HEK293T (cell line): ENCODE results near the gene PLEKHA6.

ENCODE experiments used
- CTCF ChIA-PET: fragments of 350-600 bp; formaldehyde crosslinking; extraction: SDS; loops from one replicate; lab custom pipeline; 2021; ENCODE audit warnings: antibody characterized with exemption, inconsistent platforms; lab: Yijun Ruan, JAX
- POLR2A ChIA-PET: fragments of 350-600 bp; formaldehyde crosslinking; extraction: SDS; loops from one replicate; lab custom pipeline; 2020; ENCODE audit warnings: antibody characterized with exemption, inconsistent platforms; lab: Yijun Ruan, JAX
- DNase-seq: peaks from one replicate; pipeline ENCODE4 v3.0.0; 2012; ENCODE audit warnings: mixed read lengths; ENCODE audit errors: extremely low spot score
- ARNT ChIP-seq: fragments of 450-650 bp; IDR thresholded peaks from 2 replicates; pipeline ENCODE4 v1.6.1; 2017; ENCODE audit warnings: mild to moderate bottlenecking
- BHLHE40 ChIP-seq: fragments of 450-650 bp; IDR thresholded peaks from 2 replicates; pipeline ENCODE4 v1.6.1; 2016; ENCODE audit warnings: mild to moderate bottlenecking, moderate library complexity, borderline replicate concordance
- CTBP1 ChIP-seq: fragments of 450-650 bp; IDR thresholded peaks from 2 replicates; pipeline ENCODE4 v1.6.1; 2016; ENCODE audit warnings: borderline replicate concordance
- ELF4 ChIP-seq: fragments of 450-650 bp; IDR thresholded peaks from 2 replicates; pipeline ENCODE4 v1.6.1; 2017; ENCODE audit warnings: antibody characterized with exemption
- FOXA1 ChIP-seq: fragments of 450-650 bp; IDR thresholded peaks from 2 replicates; pipeline ENCODE4 v1.6.1; 2016; ENCODE audit warnings: mild to moderate bottlenecking
- FOXK2 ChIP-seq: fragments of 450-650 bp; IDR thresholded peaks from 2 replicates; pipeline ENCODE4 v1.6.1; 2016; ENCODE audit warnings: mild to moderate bottlenecking
- FOXM1 ChIP-seq: fragments of 450-650 bp; IDR thresholded peaks from 2 replicates; pipeline ENCODE4 v1.6.1; 2017; ENCODE audit warnings: mild to moderate bottlenecking, borderline replicate concordance
- HDGF ChIP-seq: fragments of 450-650 bp; IDR thresholded peaks from 2 replicates; pipeline ENCODE4 v1.6.1; 2017; ENCODE audit warnings: antibody characterized with exemption, borderline replicate concordance
- L3MBTL2 ChIP-seq: fragments of 450-650 bp; conservative IDR thresholded peaks from 2 replicates; pipeline ENCODE4 v1.6.1; 2016; ENCODE audit warnings: mild to moderate bottlenecking
- LEF1 ChIP-seq: fragments of 450-650 bp; IDR thresholded peaks from 2 replicates; pipeline ENCODE4 v1.6.1; 2017; ENCODE audit warnings: mild to moderate bottlenecking, borderline replicate concordance
- NFRKB ChIP-seq: fragments of 450-650 bp; IDR thresholded peaks from 2 replicates; pipeline ENCODE4 v1.6.1; 2016; ENCODE audit warnings: mild to moderate bottlenecking, moderate library complexity
- SP1 ChIP-seq: fragments of 450-650 bp; IDR thresholded peaks from 2 replicates; pipeline ENCODE4 v1.6.1; 2017
- SUZ12 ChIP-seq: fragments of 450-650 bp; IDR thresholded peaks from 2 replicates; pipeline ENCODE4 v1.6.1; 2016; ENCODE audit warnings: mild to moderate bottlenecking
- TARDBP ChIP-seq: fragments of 450-650 bp; IDR thresholded peaks from 2 replicates; pipeline ENCODE4 v1.6.1; 2016
- ZNF384 ChIP-seq: fragments of 450-650 bp; IDR thresholded peaks from 2 replicates; pipeline ENCODE4 v1.6.1; 2016
- TF ChIP-seq, protein P1 (sequence below): fragments of 450-650 bp; IDR thresholded peaks from 2 replicates; pipeline ENCODE4 v1.6.1; 2016

The PLEKHA6 gene

GRCh38 chr1:204383163-204383904 is 23.6 kb upstream of the PLEKHA6 start:
- CTCF ChIA-PET: interaction anchor here (1.8 kb wide), 1 partner anchor 15 kb away, joined by 7 read pairs; no protein-coding TSS in a partner anchor
- TF ChIP-seq LEF1 (no peak), TARDBP (no peak), FOXM1 (no peak), ARNT (no peak)
- DNase-seq: no peak
- POLR2A ChIA-PET: interaction anchor here (1.5 kb wide), 1 partner anchor 11 kb away, joined by 3 read pairs; no protein-coding TSS in a partner anchor

GRCh38 chr1:204382714-204383083 is 23.0 kb upstream of the PLEKHA6 start:
- ChIA-PET POLR2A (interaction anchor here (1.5 kb wide), 1 partner anchor 12 kb away, joined by 3 read pairs; no protein-coding TSS in a partner anchor), CTCF (interaction anchor here (1.2 to 1.8 kb wide), 2 partner anchors 16 to 124 kb away, joined by 3 to 7 read pairs; no protein-coding TSS in a partner anchor)
- DNase-seq: no peak
- TF ChIP-seq SP1 (no peak), SUZ12 (no peak), ZNF384 (no peak), FOXA1 (no peak), NFRKB (no peak), FOXK2 (no peak), HDGF (no peak)
- TF ChIP-seq, protein P1, sequence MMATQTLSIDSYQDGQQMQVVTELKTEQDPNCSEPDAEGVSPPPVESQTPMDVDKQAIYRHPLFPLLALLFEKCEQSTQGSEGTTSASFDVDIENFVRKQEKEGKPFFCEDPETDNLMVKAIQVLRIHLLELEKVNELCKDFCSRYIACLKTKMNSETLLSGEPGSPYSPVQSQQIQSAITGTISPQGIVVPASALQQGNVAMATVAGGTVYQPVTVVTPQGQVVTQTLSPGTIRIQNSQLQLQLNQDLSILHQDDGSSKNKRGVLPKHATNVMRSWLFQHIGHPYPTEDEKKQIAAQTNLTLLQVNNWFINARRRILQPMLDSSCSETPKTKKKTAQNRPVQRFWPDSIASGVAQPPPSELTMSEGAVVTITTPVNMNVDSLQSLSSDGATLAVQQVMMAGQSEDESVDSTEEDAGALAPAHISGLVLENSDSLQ: no peak

- POLR2A ChIA-PET: no interaction called here
- DNase-seq: no peak
- CTCF ChIA-PET: interaction anchor here (1.9 kb wide), 1 partner anchor 18 kb away, joined by 7 read pairs; no protein-coding TSS in a partner anchor
- TF ChIP-seq CTBP1: no peak
- TF ChIP-seq L3MBTL2: no peak
- no peak for TF ChIP-seq FOXK2
- no peak for TF ChIP-seq BHLHE40
- TF ChIP-seq ARNT: no peak
- TF ChIP-seq SP1: no peak
- no peak for TF ChIP-seq TARDBP
- TF ChIP-seq ELF4: no peak
- no peak for TF ChIP-seq ZNF384
- TF ChIP-seq NFRKB: no peak
- no peak for TF ChIP-seq FOXM1
- no peak for TF ChIP-seq LEF1
- TF ChIP-seq FOXA1: no peak
- TF ChIP-seq HDGF: no peak
- TF ChIP-seq, protein P1: no peak
- TF ChIP-seq SUZ12: no peak
Observed at GRCh38 chr1:204380293-204380831, 20.6 kb upstream of the PLEKHA6 start.

DNA sequence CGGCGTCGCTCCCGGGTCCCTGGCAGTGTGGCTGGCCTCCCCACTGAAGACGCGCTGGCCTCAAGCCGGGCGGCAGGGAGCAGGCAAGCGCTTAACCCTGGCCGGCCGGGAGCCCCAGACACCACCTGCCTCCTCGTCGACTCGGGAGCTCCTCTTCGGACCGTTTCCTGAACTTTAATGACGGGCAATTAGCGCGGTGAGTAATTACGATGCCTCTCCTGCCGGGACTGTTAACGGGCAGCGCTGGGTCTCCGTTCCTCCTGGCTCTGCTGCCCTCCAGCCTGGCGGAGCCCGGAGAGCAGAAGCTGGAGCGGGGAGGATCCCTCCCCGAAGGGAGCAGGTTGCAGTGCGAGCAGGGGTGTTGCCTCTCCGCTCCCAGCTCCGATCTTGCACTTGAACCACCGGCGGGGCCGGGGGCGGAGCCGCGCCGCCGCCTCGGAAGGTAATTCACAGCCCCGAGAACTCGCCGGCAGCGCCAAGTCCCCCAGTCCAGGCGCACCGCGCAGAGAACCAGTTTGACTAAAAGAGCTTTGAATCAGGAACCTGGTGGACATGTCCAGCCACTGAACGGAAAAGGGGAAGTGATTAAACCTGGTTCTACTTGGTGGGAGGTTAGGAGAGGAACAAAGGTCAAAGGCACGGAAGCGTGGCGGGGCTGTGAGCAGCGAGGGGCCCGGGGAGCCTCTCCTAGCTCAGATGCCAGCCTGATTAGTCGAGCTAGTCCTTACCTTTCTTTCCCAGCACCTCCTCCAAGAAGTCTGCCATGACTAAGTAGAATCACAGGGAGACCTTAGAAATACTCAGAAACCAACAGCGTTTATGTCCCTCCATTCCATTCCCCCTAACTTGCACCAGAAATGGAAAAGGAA is 18.3 kb upstream of the PLEKHA6 start:
- TF ChIP-seq ZNF384 (no peak), L3MBTL2 (peak; percentile 46; the same call in 1 of the 2 replicates)
- peak; percentile 67 for DNase-seq

DNA sequence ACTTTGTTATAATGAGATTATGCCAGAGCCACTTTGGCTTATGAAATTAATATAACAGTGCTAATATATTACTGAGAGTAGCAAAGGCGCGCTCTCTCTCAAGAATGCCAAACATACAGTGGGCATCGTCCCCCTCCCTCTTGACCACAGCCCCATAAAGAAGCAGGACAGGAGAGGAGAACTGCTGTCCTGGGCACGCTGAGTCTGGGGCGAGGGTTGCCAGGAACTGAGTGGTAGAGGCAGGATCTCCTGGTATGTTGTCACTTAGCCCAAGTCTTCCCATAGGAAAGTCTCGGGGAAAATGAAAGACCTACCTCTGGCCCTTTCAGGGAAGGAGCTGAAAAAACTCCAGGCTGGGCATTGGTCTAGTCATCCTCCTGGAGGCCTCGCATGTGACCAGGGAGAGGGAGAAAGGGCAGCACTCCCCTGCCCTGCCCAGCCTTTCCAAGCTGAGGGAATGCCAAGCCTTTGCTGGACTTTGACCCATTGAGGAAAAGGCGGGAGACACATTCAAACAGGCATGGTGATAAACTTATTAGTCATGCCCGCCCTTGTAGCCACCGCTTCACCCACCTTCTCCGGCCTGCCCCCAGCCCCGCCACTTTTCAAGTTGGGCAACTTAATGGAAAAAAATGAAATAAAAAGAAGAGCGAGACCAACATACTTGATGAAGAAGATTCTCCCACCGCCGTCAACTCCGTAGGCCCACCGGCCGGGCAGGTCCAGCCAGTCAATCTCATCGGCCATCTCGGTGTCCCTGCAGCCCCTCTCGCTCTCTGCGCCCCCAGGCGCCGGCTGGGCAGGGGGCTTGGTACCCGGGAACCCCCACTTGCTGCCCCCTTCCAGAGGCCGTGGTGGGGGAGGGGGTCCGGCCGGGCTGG is 17.4 kb upstream of the PLEKHA6 start:
- no peak for DNase-seq
- POLR2A ChIA-PET: interaction anchor here (1.1 kb wide), 1 partner anchor 61 kb away, joined by 3 read pairs; no protein-coding TSS in a partner anchor
- CTCF ChIA-PET: interaction anchor here (1.9 kb wide), 1 partner anchor 21 kb away, joined by 15 read pairs; no protein-coding TSS in a partner anchor
- no peak for TF ChIP-seq LEF1
- no peak for TF ChIP-seq SUZ12
- TF ChIP-seq TARDBP: no peak
- TF ChIP-seq FOXK2: no peak
- TF ChIP-seq ARNT: no peak
- no peak for TF ChIP-seq CTBP1
- TF ChIP-seq ELF4: no peak
- TF ChIP-seq ZNF384: no peak
- TF ChIP-seq HDGF: no peak
- no peak for TF ChIP-seq FOXA1
- TF ChIP-seq BHLHE40: no peak
- no peak for TF ChIP-seq L3MBTL2
- no peak for TF ChIP-seq FOXM1
- no peak for TF ChIP-seq NFRKB
- no peak for TF ChIP-seq SP1
- TF ChIP-seq, protein P1: no peak

More for the DNA sequence above, 18.3 kb upstream of the PLEKHA6 start:
- CTCF ChIA-PET: interaction anchor here (0.7 to 1.9 kb wide), 2 partner anchors 18 to 21 kb away, joined by 3 to 15 read pairs; partner anchors contain the start of gene PLEKHA6
- POLR2A ChIA-PET: interaction anchor here (0.7 to 1.1 kb wide), 3 partner anchors 20 to 138 kb away, joined by 3 to 5 read pairs (median 3); partner anchors contain the start of gene MDM4
